K562 (cell line): ENCODE results near the gene AARSD1. TPM values are rescaled to one million over a fixed set of nuclear protein-coding genes. Genes with fewer than 3 reads are reported as not detected.

ENCODE experiments used
- ARID1B ChIP-seq: fragments of 450-650 bp; IDR thresholded peaks from 2 replicates; pipeline ENCODE4 v1.6.1; 2016; ENCODE audit warnings: antibody characterized with exemption, mild to moderate bottlenecking, inconsistent platforms
- BACH1 ChIP-seq: fragments of 200-800 bp; sonication (Bioruptor generic); IDR thresholded peaks from 2 replicates; pipeline ENCODE4 v1.6.1; 2016; ENCODE audit warnings: missing genetic modification characterization, missing compliant biosample characterization
- CEBPB ChIP-seq: fragments of 450-650 bp; IDR thresholded peaks from 2 replicates; pipeline ENCODE4 v1.6.1; 2016; ENCODE audit warnings: missing genetic modification characterization, missing compliant biosample characterization
- CGGBP1 ChIP-seq: fragments of 250-450 bp; sonication (Bioruptor Pico); IDR thresholded peaks from 2 replicates; pipeline ENCODE4 v1.9.0; 2021; ENCODE audit warnings: mild to moderate bottlenecking
- DEAF1 ChIP-seq: fragments of 450-650 bp; formaldehyde crosslinking; IDR thresholded peaks from 2 replicates; pipeline ENCODE4 v1.4.0; 2020; ENCODE audit warnings: mild to moderate bottlenecking, moderate library complexity
- GABPA ChIP-seq: fragments of 200-800 bp; sonication (Bioruptor generic); conservative IDR thresholded peaks from 2 replicates; pipeline ENCODE4 v1.6.1; 2016; ENCODE audit warnings: low read depth, missing genetic modification characterization, missing compliant biosample characterization
- HNRNPK ChIP-seq: fragments of 200-400 bp; formaldehyde crosslinking; IDR thresholded peaks from one replicate; pipeline ENCODE4 v1.6.1; 2018; ENCODE audit warnings: mild to moderate bottlenecking, low read depth, low read length; ENCODE audit not compliant: poor library complexity, severe bottlenecking
- MECOM ChIP-seq: fragments of 250-450 bp; sonication (Bioruptor Pico); IDR thresholded peaks from 2 replicates; pipeline ENCODE4 v1.8.0; 2022; ENCODE audit warnings: inconsistent platforms
- MEIS2 ChIP-seq: fragments of 450-650 bp; IDR thresholded peaks from 2 replicates; pipeline ENCODE4 v1.6.1; 2014; ENCODE audit warnings: mild to moderate bottlenecking; ENCODE audit not compliant: partially characterized antibody
- MYBL2 ChIP-seq, 2 experiments: fragments of 450-650 bp in 1 of 2; sonication (generic) in 1 of 2; formaldehyde crosslinking in 1 of 2; IDR thresholded peaks; 2 replicates each; pipeline versions ENCODE4 v1.6.1 to v1.8.1; 2017 to 2022; ENCODE audit warnings: borderline replicate concordance in 1 of 2, inconsistent platforms in 1 of 2, low read depth in 1 of 2, mild to moderate bottlenecking in 1 of 2, missing genetic modification reagents in 1 of 2, moderate library complexity in 1 of 2
- NONO ChIP-seq, 2 experiments: fragments of 200-400 bp in 1 of 2; fragments of 450-650 bp in 1 of 2; formaldehyde crosslinking in 1 of 2; IDR thresholded peaks; 2 replicates each; pipeline ENCODE4 v1.6.1; 2017; ENCODE audit warnings: low read depth in 2 of 2, mild to moderate bottlenecking in 2 of 2, moderate library complexity in 2 of 2, low read length in 1 of 2
- NR2C2 ChIP-seq, 2 experiments: fragments of 200-800 bp in 1 of 2; sonication (Bioruptor generic) in 1 of 2; sonication (generic) in 1 of 2; formaldehyde crosslinking in 1 of 2; IDR thresholded peaks; 2 replicates each; pipeline versions ENCODE4 v1.6.1 to v1.8.0; 2016 to 2022; ENCODE audit warnings: mild to moderate bottlenecking in 1 of 2, missing compliant biosample characterization in 1 of 2, missing genetic modification characterization in 1 of 2, missing genetic modification reagents in 1 of 2
- PHTF2 ChIP-seq: fragments of 250-450 bp; sonication (Bioruptor Pico); IDR thresholded peaks from 2 replicates; pipeline ENCODE4 v1.5.0; 2021; ENCODE audit warnings: mild to moderate bottlenecking
- SAFB2 ChIP-seq: fragments of 200-400 bp; formaldehyde crosslinking; IDR thresholded peaks from 2 replicates; pipeline ENCODE4 v1.6.1; 2018; ENCODE audit warnings: borderline replicate concordance, low read length, low read depth, moderate library complexity; ENCODE audit not compliant: severe bottlenecking
- SMARCE1 ChIP-seq: fragments of 450-650 bp; IDR thresholded peaks from 2 replicates; pipeline ENCODE4 v1.7.1; 2016; ENCODE audit warnings: mild to moderate bottlenecking
- SPI1 ChIP-seq: IDR thresholded peaks from 2 replicates; pipeline ENCODE4 v1.6.1; 2011; ENCODE audit warnings: low read depth, low read length, control low read depth, borderline replicate concordance
- ZFX ChIP-seq: sonication (generic); formaldehyde crosslinking; IDR thresholded peaks from 2 replicates; pipeline ENCODE4 v1.8.0; 2022; ENCODE audit warnings: mild to moderate bottlenecking, missing genetic modification reagents, moderate library complexity
- ZNF217 ChIP-seq: sonication (generic); formaldehyde crosslinking; IDR thresholded peaks from 2 replicates; pipeline ENCODE4 v1.8.0; 2022; ENCODE audit warnings: mild to moderate bottlenecking, missing genetic modification reagents
- ZNF444 ChIP-seq: fragments of 250-450 bp; sonication (Bioruptor Pico); IDR thresholded peaks from 2 replicates; pipeline ENCODE4 v1.4.0; 2020; ENCODE audit warnings: mild to moderate bottlenecking, moderate library complexity
- ZNF699 ChIP-seq: fragments of 250-450 bp; sonication (Bioruptor Pico); IDR thresholded peaks from 2 replicates; pipeline ENCODE4 v1.8.0; 2021; ENCODE audit warnings: mild to moderate bottlenecking, moderate library complexity; ENCODE audit not compliant: insufficient replicate concordance
- polyA plus RNA-seq, 8 experiments: library from polyadenylated mRNA; depleted of rRNA in 4 of 8; stranded (reverse) in 5 of 8; unstranded in 3 of 8; fragments of >200 nt; fragmentation: Nextera tagmentation in 2 of 8; fragmentation: Illumina TruSeq in 1 of 8; extraction: Ambion mirVana in 2 of 8; extraction: Trizol in 1 of 8; gene quantifications; 2 replicates each; pipeline versions ENCODE4 v1.2.1 to v1.2.3, GENCODE V29; 2011 to 2014; ENCODE audit warnings: inconsistent platforms in 1 of 8, missing spikeins in 1 of 8
- total RNA-seq, 7 experiments: library from RNA; depleted of rRNA in 6 of 7; stranded (reverse); fragments of >200 nt in 6 of 7; fragmentation: Illumina TruSeq in 2 of 7; extraction: Trizol in 2 of 7; gene quantifications; 2 replicates each; pipeline versions ENCODE4 v1.2.1 to v1.2.3, GENCODE V29; 2011 to 2021; ENCODE audit warnings: low replicate concordance in 1 of 7

AARSD1 gene
- total and polyA plus RNA-seq, 9 of the 15 experiments (the other 6 are each of a cell fraction or from before 2014, with no cell fraction given) = 51.7 to 98.5 (median 68.6) TPM

DNA sequence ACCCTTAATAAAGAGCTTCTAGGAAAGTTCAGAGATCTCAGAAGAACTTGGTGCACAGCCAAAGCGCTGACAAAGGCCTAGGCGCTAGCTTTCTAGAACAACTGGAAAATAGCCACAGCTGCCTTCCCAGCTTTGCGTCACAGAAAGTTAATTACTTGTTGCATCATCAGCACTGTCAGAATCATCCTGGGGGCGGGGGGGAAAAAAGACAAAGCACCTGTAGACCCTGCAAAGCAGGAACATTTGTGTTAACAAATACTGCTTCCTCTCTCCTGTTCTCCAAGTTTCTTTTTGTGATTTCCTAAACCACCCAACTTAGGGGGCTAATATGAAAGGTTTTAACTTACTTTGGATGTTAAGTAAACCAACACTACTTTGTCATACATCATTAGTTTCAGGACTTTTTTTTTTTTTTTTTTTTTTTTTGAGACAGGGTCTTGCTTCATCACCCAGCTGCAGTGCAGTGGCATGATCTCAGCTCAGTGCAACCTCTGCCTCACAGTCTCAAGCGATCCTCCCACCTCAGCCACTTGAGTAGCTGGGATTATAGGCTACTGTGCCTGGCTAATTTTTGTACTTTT lies 4.8 kb upstream of the AARSD1 start (continued):
- no peak for TF ChIP-seq PHTF2 (CRISPR knock-in tag)
- TF ChIP-seq NR2C2 (CRISPR knock-in tag; IDR thresholded peaks at IDR 0.05) = no peak
- TF ChIP-seq NR2C2 (tag; IDR thresholded peaks at IDR 0.05) = peak; percentile 57; the same call in 1 of the 2 replicates
- TF ChIP-seq SPI1 = no peak
- TF ChIP-seq MYBL2 (IDR thresholded peaks at IDR 0.05; ENCODE audit: low read depth) = no peak
- TF ChIP-seq MYBL2 (CRISPR knock-in tag; IDR thresholded peaks at IDR 0.05; ENCODE audit: borderline replicate concordance) = no peak
- TF ChIP-seq HNRNPK = no peak
- TF ChIP-seq CGGBP1 (CRISPR knock-in tag) = no peak
- TF ChIP-seq ZNF444 (CRISPR knock-in tag) = no peak
- no peak for TF ChIP-seq NONO (IDR thresholded peaks at IDR 0.05; ENCODE audit: low read depth in 2 of 2, low read length in 1 of 2)
- peak; percentile 90 for TF ChIP-seq CEBPB (tag)
- TF ChIP-seq SMARCE1 = no peak
- no peak for TF ChIP-seq ZNF699 (CRISPR knock-in tag)
- TF ChIP-seq ZFX (CRISPR knock-in tag) = no peak
- no peak for TF ChIP-seq MECOM (CRISPR knock-in tag)
- TF ChIP-seq ARID1B = 0 out of 2 replicates have a peak, but pooled peaks have one; percentile 16
- no peak for TF ChIP-seq ZNF217 (CRISPR knock-in tag)
- TF ChIP-seq BACH1 (tag) = 0 out of 2 replicates have a peak, but pooled peaks have one; percentile 43
- peak; percentile 44 for TF ChIP-seq MEIS2
- no peak for TF ChIP-seq SAFB2
- no peak for TF ChIP-seq DEAF1 (CRISPR knock-in tag)
- peak; percentile 29; the same call in 1 of the 2 replicates for TF ChIP-seq GABPA
